ENCODE measurements around the gene RASSF8.

GRCh38 chr12:26011099-26011498 lies 52.6 kb downstream of the RASSF8 start:
- TF ChIP-seq CEBPB (IDR thresholded peaks at IDR 0.05) (peak; percentile 21; the same call in 1 of the 2 replicates), TEAD4 (IDR thresholded peaks at IDR 0.05) (no peak), FOXM1 (IDR thresholded peaks at IDR 0.05; ENCODE audit: borderline replicate concordance, low read depth) (no peak), RAD21 (IDR thresholded peaks at IDR 0.05; ENCODE audit: low read depth) (no peak), CREB1 (IDR thresholded peaks at IDR 0.05; ENCODE audit: low read depth) (no peak), YY1 (IDR thresholded peaks at IDR 0.05; ENCODE audit: low read depth) (no peak)

Data from Ishikawa (cell line).